Skin epidermis (tissue), 12 donors: ENCODE measurements around the gene RNF17.
"Not testable (repeated sequence)": the region's sequence is repeated elsewhere in the genome, so short reads cannot be mapped to it uniquely, and the experiment has no call there.

ENCODE experiments used
- H3K27ac ChIP-seq, 21 experiments: fragments of 200-600 bp; sonication (generic) in 11 of 21; one replicate each; pipeline ENCODE4 v1.5.0; 2020; ENCODE audit warnings: mild to moderate bottlenecking in 3 of 21, inconsistent platforms in 2 of 21, moderate library complexity in 2 of 21
- H3K4me3 ChIP-seq, 7 experiments: fragments of 200-600 bp; sonication (generic) in 2 of 7; one replicate each; pipeline ENCODE4 v1.5.0; 2020; ENCODE audit warnings: inconsistent platforms in 2 of 7, mild to moderate bottlenecking in 2 of 7, moderate library complexity in 1 of 7

The RNF17 gene

DNA sequence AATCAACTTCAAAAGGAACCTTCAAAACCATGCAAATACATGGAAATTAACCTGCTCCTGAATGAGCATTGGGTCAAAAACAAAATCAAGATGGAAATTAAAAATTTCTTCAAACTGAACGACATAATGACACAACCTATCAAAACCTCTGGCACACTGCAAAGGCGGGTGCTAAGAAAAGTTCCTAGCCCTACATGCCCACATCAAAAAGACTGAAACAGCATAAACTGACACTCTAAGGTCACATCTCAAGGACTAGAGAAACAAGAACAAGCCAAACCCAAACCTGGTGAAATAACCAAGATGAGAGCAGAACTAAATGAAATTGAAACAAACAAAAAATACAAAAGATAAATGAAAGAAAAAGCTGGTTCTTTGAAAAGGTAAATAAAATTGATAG lies 73.6 kb downstream of the RNF17 start:
- not testable (repeated sequence) for H3K4me3 ChIP-seq, H3K27ac ChIP-seq

DNA sequence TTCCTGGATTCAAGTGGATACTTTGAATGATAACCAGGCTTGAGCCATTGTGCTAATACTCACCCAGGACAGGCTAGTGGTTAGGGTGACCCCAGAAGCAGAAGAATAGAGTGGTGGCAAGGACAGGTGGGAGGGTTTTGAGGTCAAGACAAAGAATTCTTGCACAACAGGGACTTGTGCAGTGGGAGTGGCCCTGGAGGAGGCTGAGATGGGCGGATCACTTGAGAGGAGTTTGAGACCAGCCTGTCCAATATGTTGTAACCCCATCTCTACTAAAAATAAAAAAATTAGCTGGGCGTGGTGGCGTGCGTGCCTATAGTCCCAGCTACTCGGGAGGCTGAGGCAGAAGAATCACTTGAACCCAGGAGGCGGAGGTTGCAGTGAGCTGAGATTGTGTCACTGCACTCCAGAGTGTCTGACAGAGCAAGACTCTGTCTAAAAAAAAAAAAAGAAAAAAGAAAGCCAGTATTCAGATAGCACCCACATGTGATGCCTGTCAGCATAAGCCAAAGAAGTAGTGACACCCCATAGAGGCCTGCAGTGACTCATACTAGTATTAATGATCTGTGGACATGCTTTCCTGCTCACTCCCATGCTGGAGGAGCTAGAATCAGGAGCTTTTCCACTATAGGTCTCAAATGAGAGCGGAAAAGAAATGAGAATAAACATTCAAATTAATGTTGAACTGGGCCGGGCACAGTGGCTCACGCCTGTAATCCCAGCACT lies 78.7 kb downstream of the RNF17 start:
- H3K27ac ChIP-seq = no peak overlapping the region
- H3K4me3 ChIP-seq = no peak overlapping the region

GRCh38 chr13:24851546-24851945 lies 87.6 kb downstream of the RNF17 start:
- H3K4me3 ChIP-seq = no peak overlapping the region
- no peak overlapping the region for H3K27ac ChIP-seq

DNA sequence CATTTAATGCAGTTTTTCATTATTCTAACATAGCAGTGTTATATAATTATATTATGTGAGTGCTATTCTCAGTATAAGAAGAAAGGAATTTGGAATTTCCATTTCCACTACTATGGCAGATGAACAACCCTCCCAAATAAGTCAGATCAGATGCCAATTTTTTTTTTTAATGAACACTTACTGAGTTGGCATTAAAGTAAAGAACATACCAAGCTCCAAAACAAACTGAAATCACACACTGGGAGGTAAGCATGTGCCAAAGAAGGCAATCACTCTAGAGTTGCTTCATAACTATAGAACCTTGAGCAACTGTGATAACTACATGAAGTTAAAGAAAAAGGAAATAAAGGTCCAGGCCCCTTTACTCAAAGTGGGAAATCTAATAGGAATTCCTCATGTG lies 90.3 kb downstream of the RNF17 start:
- no peak overlapping the region for H3K27ac ChIP-seq
- H3K4me3 ChIP-seq = no peak overlapping the region

- Histone ChIP-seq H3K27ac (no peak overlapping the region), H3K4me3 (no peak overlapping the region)
Observed at GRCh38 chr13:24858953-24859352, 95.0 kb downstream of the RNF17 start.

GRCh38 chr13:24860770-24861169 lies 96.8 kb downstream of the RNF17 start:
- no peak overlapping the region for H3K27ac ChIP-seq

DNA sequence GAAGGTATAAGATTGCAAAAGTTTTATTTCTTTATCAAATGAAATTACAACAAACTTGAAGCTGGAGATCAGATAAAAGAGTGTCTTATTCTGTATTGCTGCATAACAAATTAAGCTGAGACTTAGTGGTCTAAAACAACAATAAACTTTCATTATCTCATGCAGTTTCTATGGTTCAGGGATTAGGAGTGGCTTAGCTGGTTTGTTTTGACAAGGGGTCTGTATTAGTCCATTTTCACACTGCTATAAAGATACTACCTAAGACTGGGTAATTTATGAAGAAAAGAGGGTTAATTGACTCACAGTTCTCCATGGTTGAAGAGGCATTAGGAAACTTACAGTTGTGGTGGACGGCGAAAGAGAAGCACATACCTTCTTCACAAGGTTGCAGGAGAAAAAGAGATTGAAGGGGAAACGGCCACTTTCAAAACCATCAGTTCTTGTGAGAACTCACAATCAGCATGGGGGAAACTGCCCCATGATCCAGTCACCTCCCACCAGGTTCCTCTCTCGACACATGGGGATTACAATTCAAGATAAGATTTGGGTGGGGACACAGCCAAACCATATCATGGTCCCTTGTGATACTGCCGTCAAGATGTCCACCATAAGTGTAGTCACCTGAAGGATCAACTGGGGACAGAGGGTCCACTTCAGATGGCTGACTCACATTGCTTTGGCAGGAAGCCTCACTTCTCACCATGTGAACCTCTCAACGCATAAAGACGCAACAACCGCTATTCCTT lies 97.8 kb downstream of the RNF17 start:
- H3K27ac ChIP-seq = no peak overlapping the region
- no peak overlapping the region for H3K4me3 ChIP-seq

More at GRCh38 chr13:24860770-24861169, 96.8 kb downstream of the RNF17 start:
- no peak overlapping the region for H3K4me3 ChIP-seq

DNA sequence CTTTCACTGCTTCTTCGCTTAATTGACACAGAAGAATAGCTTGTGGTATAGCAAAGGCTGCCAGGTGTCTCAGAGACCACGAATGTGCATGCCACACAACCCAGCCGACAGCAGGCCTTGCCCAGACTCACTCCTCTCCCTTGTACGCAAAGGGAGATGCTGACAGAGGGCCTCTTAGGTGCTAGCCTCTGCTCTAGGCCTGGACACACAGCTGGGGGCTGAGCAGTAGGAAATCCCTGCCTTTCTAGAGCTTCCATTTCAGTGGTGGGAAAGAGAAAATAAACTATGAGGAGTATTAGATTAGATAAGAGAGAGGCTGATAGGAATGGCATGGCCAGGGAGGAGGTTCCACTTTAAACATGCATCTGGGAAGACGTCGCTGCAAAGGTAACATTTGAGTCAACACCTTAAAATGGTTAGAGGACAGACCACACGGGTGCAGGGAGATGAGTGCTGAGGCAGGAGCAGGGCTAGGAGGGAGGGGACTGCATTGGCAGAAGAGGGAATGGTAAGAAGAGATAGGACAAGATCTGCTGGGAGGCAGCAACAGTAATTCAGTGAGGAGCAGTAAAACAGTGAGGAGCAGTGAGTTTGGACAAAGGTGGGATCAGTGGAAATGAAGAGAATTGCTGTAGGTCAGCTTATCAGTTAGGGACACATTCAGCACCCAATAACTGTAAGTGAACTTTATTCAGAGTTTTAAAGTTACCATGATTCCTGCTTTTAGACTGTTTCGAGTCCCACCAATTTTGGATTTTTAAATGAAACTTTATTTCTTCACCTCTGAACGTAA lies 100.0 kb downstream of the RNF17 start:
- Histone ChIP-seq H3K4me3 (no peak overlapping the region), H3K27ac (no peak overlapping the region)

DNA sequence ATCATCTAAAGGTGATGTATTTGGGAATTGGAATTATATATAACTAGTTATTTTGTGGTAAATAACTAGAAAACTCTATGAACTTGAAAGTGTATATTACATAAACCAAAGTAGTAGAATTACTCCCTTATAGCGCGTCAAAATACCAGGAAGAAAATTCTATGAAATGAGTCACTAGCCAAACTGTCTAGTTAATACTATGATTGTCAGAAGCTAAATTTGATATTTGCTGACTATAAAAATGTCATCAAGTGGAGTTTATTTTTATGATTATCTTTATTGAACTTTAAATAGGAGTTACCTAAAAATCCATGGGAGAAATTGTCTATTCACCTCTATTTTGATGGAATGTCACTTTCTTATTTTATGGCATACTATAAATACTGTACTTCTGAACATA lies 100.6 kb downstream of the RNF17 start:
- H3K27ac ChIP-seq = no peak overlapping the region
- no peak overlapping the region for H3K4me3 ChIP-seq

- Histone ChIP-seq H3K27ac (no peak overlapping the region), H3K4me3 (no peak overlapping the region)
Observed at GRCh38 chr13:24865163-24865953, 101.4 kb downstream of the RNF17 start.

GRCh38 chr13:24866488-24866887 lies 102.5 kb downstream of the RNF17 start:
- no peak overlapping the region for H3K27ac ChIP-seq

DNA sequence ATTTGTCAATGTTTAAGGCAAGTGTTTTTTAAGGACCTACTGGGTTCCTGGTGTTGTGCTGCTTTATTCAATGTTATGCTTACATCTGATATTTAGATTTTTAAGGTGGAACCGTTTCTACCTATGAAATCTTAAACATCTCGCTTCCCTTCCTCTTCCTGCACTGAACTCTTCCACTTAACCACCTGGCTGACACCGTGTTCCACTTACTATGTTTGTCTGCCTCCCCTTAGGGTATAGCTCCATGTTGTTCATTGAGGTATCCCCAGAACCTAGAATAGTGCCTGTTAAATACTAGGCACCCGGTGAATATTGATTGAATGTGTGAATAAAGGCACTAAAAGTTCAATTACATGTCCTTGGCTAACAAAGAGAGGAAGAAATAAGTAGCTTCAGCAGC lies 104.9 kb downstream of the RNF17 start:
- Histone ChIP-seq H3K4me3 (no peak overlapping the region), H3K27ac (no peak overlapping the region)

More at GRCh38 chr13:24866488-24866887, 102.5 kb downstream of the RNF17 start:
- no peak overlapping the region for H3K4me3 ChIP-seq

DNA sequence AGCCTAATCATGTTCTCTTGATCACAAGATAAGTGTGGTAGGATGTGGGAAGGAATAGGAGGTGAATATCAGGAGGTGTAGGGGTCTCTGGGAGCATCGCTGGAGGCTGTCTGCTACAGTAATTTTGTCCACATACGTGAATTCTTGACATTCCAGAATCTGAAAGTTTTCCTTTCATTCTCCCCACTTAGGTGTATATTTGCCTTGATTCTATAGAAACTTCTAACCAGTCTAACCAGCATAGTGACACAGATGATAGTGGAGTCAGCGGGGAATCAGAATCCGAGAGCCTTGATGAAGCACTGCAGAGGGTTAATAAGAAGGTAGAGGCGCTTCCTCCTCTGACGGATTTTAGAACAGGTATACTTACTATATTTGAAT lies 106.4 kb downstream of the RNF17 start:
- no peak overlapping the region for H3K27ac ChIP-seq
- no peak overlapping the region for H3K4me3 ChIP-seq

- H3K4me3 ChIP-seq = no peak overlapping the region
- H3K27ac ChIP-seq = no peak overlapping the region
Observed at GRCh38 chr13:24875566-24875965, 111.6 kb downstream of the RNF17 start.

- no peak overlapping the region for H3K4me3 ChIP-seq
- no peak overlapping the region for H3K27ac ChIP-seq
Observed at GRCh38 chr13:24877531-24877930, 113.6 kb downstream of the RNF17 start.

GRCh38 chr13:24878340-24878739 lies 114.4 kb downstream of the RNF17 start:
- Histone ChIP-seq H3K4me3 (no peak overlapping the region), H3K27ac (no peak overlapping the region)

DNA sequence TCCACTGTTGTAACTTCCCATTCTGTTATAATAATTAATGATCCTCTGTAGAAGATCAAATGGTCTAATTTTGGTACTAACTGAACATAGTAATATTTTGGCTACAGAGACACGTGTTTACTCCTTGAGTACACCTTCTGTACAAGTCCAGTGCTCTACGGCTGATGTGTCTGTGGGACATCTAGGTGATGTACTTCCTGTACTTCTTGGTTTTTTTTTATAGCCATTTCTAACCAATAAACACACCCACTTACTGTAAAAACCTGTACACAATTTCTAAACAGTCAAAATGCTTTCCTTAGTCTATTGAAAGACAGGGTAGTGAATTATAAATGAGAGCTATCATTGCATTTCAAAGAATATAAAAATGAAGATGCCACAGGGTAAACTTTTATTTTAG lies 118.7 kb downstream of the RNF17 start:
- H3K27ac ChIP-seq = no peak overlapping the region
- no peak overlapping the region for H3K4me3 ChIP-seq

DNA sequence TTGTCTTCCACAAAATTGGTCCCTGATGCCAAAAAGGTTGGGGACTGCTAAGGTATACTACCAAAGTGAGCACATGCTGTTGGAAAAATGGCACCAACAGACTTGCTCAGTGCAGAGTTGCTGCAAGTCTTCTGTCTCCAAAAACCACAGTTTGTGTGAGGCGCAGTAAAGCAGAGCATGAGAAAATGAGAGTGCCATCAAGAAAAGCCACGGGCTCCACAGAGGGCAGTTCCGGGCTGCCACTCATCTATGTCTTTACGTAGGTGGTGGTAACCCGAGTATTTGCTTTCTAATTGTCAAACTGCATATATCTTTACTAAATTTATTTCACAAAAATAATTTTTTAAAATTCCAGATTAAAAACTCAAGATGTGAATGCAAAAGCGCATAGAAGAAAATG lies 123.8 kb downstream of the RNF17 start:
- H3K4me3 ChIP-seq = no peak overlapping the region
- no peak overlapping the region for H3K27ac ChIP-seq

GRCh38 chr13:24888291-24888931 lies 124.4 kb downstream of the RNF17 start:
- Histone ChIP-seq H3K4me3 (no peak overlapping the region), H3K27ac (no peak overlapping the region)
